GM12873 (cell line): ENCODE data around the gene SCAND1.

Source experiments
- CTCF ChIP-seq: IDR thresholded peaks from 2 replicates; pipeline ENCODE4 v1.5.1; 2012; ENCODE audit warnings: low read depth, mild to moderate bottlenecking, moderate library complexity, low read length, control low read depth; ENCODE audit not compliant: insufficient read depth; ENCODE audit errors: missing control alignments

SCAND1 gene

GRCh38 chr20:35972462-35972861 lies 18.2 kb upstream of the SCAND1 start:
- no peak for TF ChIP-seq CTCF

GRCh38 chr20:35971981-35972380 lies 17.7 kb upstream of the SCAND1 start:
- no peak for TF ChIP-seq CTCF

GRCh38 chr20:35968930-35969329 lies 14.6 kb upstream of the SCAND1 start:
- no peak for TF ChIP-seq CTCF

GRCh38 chr20:35967979-35968640 lies 13.8 kb upstream of the SCAND1 start, which contains the start of gene CNBD2:
CNBD2 (plus strand) TSS chr20:35968590; CDS start chr20:35968763, 173 bp downstream.
- TF ChIP-seq CTCF = no peak

- TF ChIP-seq CTCF = no peak
Measured at GRCh38 chr20:35963878-35964277, 9.6 kb upstream of the SCAND1 start.

- TF ChIP-seq CTCF = no peak
Measured at GRCh38 chr20:35956616-35957015, 2.3 kb upstream of the SCAND1 start.

GRCh38 chr20:35954907-35955251 lies 577 bp upstream of the SCAND1 start:
- no peak for TF ChIP-seq CTCF
